Activated gamma-delta T cell treated with Interleukin-2 at 50 U/mL for 16 hours (primary cell): ENCODE data around the gene FAM227A.
"Not testable (repeated sequence)": the region's sequence is repeated elsewhere in the genome, so short reads cannot be mapped to it uniquely, and the experiment has no call there.

Experiments used
- DNase-seq: peaks from one replicate; pipeline ENCODE4 v3.0.0-alpha.2; 2020

Gene FAM227A

GRCh38 chr22:38610234-38610633, 46.0 kb downstream of the FAM227A start:
- no peak for DNase-seq

GRCh38 chr22:38608992-38609750, 47.0 kb downstream of the FAM227A start:
- DNase-seq, result no peak

- no peak for DNase-seq
Observed at GRCh38 chr22:38607680-38608079, 48.5 kb downstream of the FAM227A start.

- no peak for DNase-seq
Observed at GRCh38 chr22:38602166-38602565, 54.0 kb downstream of the FAM227A start.

- no peak for DNase-seq
Observed at GRCh38 chr22:38601221-38601764, 54.9 kb downstream of the FAM227A start.

- DNase-seq, result no peak
Observed at GRCh38 chr22:38599466-38599865, 56.7 kb downstream of the FAM227A start.

- DNase-seq, result not testable (repeated sequence)
Observed at GRCh38 chr22:38582923-38583322, 73.3 kb downstream of the FAM227A start.

- no peak for DNase-seq
Observed at GRCh38 chr22:38578505-38578904, 77.7 kb downstream of the FAM227A start.

GRCh38 chr22:38572065-38572464, 84.1 kb downstream of the FAM227A start:
- peak; percentile 19 for DNase-seq

- DNase-seq, result peak; percentile 14
Observed at GRCh38 chr22:38570779-38571364, 85.3 kb downstream of the FAM227A start.

GRCh38 chr22:38569972-38570778, 86.0 kb downstream of the FAM227A start, which contains the start of gene DMC1:
Gene DMC1, minus strand, starts transcription at chr22:38570183. Its CDS starts 1,927 bp downstream, at chr22:38568256.
- peak; percentile 97 for DNase-seq

GRCh38 chr22:38569181-38569971, 86.8 kb downstream of the FAM227A start:
- no peak for DNase-seq

- DNase-seq, result no peak
Observed at GRCh38 chr22:38567531-38568285, 88.5 kb downstream of the FAM227A start.

- no peak for DNase-seq
Observed at GRCh38 chr22:38566726-38567504, 89.3 kb downstream of the FAM227A start.

GRCh38 chr22:38565441-38565840, 90.8 kb downstream of the FAM227A start:
- DNase-seq, result no peak

GRCh38 chr22:38564669-38565068, 91.5 kb downstream of the FAM227A start:
- DNase-seq, result no peak

GRCh38 chr22:38554281-38554680, 101.9 kb downstream of the FAM227A start:
- no peak for DNase-seq

- DNase-seq, result no peak
Observed at GRCh38 chr22:38549101-38549894, 106.9 kb downstream of the FAM227A start.

GRCh38 chr22:38540701-38541100, 115.5 kb downstream of the FAM227A start:
- DNase-seq, result no peak
